ENCODE results near the gene BHLHA15. TPM values are rescaled to one million over a fixed set of nuclear protein-coding genes. Genes with fewer than 3 reads are reported as not detected.

The BHLHA15 gene
- total and polyA plus RNA-seq, 9 of the 15 experiments (the other 6 are each of a cell fraction or from before 2014, with no cell fraction given) = 0.22 to 2.0 (median 1.1) TPM; not detected in 4

DNA sequence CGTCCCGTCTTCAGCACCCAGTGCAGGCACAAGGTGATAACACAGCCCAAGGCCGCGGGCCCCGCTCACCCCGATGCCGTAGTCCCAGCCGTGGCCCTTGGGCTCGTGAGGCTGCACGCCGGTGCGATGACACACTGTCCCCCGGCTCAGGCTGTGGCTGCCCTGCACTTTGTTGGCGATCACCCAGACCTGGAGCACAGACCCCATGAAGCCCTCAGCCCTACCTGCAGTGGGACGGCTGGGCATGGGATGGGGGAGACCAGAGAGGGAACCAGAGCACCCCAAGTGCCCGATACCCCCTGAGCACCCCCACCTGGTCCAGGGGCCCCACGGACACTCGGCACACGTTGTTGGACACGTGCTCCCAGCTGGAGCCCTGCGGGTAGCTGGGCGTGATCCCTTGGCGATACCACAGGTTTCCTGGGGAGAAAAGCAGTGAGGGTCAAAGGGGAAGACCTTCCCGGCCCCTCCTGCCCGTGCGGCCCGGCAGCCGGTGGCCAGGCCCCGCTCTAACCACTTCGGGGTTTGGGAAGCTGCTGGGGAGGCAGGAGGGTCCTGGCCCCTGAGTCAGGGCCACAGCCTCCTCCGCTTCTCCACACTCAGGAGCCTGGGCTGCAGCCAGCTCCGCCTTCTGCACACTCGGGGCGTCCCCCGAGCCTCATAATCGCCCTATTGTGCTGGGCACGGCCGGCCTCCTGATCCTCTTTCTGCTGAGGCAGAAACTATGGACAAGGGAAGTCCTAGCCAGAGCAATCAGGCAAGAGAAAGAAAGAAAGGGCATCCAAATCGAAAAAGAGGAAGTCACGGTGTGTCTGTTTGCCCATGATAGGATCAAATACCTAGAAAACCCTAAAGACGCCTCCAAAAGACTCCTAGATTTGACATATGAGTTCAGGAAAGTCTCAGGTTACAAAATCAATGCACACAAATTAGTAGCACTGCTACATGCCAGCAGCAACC is 6.7 kb downstream of the BHLHA15 start (continued):
- TF ChIP-seq, protein P1, sequence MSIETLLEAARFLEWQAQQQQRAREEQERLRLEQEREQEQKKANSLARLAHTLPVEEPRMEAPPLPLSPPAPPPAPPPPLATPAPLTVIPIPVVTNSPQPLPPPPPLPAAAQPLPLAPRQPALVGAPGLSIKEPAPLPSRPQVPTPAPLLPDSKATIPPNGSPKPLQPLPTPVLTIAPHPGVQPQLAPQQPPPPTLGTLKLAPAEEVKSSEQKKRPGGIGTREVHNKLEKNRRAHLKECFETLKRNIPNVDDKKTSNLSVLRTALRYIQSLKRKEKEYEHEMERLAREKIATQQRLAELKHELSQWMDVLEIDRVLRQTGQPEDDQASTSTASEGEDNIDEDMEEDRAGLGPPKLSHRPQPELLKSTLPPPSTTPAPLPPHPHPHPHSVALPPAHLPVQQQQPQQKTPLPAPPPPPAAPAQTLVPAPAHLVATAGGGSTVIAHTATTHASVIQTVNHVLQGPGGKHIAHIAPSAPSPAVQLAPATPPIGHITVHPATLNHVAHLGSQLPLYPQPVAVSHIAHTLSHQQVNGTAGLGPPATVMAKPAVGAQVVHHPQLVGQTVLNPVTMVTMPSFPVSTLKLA (conservative IDR thresholded peaks at IDR 0.05) = peak in 1 of 2 experiments; percentile 69; a peak in 2 of 4 replicates
- TF ChIP-seq YBX1 (IDR thresholded peaks at IDR 0.05) (no peak), HDAC8 (tag; IDR thresholded peaks at IDR 0.05) (no peak), FUS (optimal IDR thresholded peaks at IDR 0.05; ENCODE audit: low read depth, low read length) (no peak), SIN3A (IDR thresholded peaks at IDR 0.05; ENCODE audit: borderline replicate concordance in 2 of 2, control insufficient read depth in 1 of 2, low read depth in 2 of 2, low read length in 2 of 2) (no peak), ZNF79 (CRISPR knock-in tag; IDR thresholded peaks at IDR 0.05; ENCODE audit: low read depth) (no peak), ARHGAP35 (IDR thresholded peaks at IDR 0.05; ENCODE audit: partially characterized antibody) (no peak), NBN (IDR thresholded peaks at IDR 0.05; ENCODE audit: low read depth) (peak; percentile 90), SRSF9 (IDR thresholded peaks at IDR 0.05; ENCODE audit: borderline replicate concordance, low read depth, low read length) (no peak)
- TF ChIP-seq, protein P2, sequence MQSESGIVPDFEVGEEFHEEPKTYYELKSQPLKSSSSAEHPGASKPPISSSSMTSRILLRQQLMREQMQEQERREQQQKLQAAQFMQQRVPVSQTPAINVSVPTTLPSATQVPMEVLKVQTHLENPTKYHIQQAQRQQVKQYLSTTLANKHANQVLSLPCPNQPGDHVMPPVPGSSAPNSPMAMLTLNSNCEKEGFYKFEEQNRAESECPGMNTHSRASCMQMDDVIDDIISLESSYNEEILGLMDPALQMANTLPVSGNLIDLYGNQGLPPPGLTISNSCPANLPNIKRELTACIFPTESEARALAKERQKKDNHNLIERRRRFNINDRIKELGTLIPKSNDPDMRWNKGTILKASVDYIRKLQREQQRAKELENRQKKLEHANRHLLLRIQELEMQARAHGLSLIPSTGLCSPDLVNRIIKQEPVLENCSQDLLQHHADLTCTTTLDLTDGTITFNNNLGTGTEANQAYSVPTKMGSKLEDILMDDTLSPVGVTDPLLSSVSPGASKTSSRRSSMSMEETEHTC (IDR thresholded peaks at IDR 0.05) = no peak; the same call in 1 of the 2 replicates
- TF ChIP-seq, protein P3, sequence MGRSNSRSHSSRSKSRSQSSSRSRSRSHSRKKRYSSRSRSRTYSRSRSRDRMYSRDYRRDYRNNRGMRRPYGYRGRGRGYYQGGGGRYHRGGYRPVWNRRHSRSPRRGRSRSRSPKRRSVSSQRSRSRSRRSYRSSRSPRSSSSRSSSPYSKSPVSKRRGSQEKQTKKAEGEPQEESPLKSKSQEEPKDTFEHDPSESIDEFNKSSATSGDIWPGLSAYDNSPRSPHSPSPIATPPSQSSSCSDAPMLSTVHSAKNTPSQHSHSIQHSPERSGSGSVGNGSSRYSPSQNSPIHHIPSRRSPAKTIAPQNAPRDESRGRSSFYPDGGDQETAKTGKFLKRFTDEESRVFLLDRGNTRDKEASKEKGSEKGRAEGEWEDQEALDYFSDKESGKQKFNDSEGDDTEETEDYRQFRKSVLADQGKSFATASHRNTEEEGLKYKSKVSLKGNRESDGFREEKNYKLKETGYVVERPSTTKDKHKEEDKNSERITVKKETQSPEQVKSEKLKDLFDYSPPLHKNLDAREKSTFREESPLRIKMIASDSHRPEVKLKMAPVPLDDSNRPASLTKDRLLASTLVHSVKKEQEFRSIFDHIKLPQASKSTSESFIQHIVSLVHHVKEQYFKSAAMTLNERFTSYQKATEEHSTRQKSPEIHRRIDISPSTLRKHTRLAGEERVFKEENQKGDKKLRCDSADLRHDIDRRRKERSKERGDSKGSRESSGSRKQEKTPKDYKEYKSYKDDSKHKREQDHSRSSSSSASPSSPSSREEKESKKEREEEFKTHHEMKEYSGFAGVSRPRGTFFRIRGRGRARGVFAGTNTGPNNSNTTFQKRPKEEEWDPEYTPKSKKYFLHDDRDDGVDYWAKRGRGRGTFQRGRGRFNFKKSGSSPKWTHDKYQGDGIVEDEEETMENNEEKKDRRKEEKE (IDR thresholded peaks at IDR 0.05; ENCODE audit: borderline replicate concordance in 1 of 2, control insufficient read depth in 1 of 2, low read depth in 2 of 2, low read length in 1 of 2) = no peak
- TF ChIP-seq, protein P4, sequence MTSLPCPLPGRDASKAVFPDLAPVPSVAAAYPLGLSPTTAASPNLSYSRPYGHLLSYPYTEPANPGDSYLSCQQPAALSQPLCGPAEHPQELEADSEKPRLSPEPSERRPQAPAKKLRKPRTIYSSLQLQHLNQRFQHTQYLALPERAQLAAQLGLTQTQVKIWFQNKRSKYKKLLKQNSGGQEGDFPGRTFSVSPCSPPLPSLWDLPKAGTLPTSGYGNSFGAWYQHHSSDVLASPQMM (CRISPR knock-in tag; IDR thresholded peaks at IDR 0.05) = no peak
- TF ChIP-seq, protein P5, sequence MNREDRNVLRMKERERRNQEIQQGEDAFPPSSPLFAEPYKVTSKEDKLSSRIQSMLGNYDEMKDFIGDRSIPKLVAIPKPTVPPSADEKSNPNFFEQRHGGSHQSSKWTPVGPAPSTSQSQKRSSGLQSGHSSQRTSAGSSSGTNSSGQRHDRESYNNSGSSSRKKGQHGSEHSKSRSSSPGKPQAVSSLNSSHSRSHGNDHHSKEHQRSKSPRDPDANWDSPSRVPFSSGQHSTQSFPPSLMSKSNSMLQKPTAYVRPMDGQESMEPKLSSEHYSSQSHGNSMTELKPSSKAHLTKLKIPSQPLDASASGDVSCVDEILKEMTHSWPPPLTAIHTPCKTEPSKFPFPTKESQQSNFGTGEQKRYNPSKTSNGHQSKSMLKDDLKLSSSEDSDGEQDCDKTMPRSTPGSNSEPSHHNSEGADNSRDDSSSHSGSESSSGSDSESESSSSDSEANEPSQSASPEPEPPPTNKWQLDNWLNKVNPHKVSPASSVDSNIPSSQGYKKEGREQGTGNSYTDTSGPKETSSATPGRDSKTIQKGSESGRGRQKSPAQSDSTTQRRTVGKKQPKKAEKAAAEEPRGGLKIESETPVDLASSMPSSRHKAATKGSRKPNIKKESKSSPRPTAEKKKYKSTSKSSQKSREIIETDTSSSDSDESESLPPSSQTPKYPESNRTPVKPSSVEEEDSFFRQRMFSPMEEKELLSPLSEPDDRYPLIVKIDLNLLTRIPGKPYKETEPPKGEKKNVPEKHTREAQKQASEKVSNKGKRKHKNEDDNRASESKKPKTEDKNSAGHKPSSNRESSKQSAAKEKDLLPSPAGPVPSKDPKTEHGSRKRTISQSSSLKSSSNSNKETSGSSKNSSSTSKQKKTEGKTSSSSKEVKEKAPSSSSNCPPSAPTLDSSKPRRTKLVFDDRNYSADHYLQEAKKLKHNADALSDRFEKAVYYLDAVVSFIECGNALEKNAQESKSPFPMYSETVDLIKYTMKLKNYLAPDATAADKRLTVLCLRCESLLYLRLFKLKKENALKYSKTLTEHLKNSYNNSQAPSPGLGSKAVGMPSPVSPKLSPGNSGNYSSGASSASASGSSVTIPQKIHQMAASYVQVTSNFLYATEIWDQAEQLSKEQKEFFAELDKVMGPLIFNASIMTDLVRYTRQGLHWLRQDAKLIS (CRISPR knock-in tag; IDR thresholded peaks at IDR 0.05) = no peak

Measured in K562 (cell line).